AG04450 (cell line): Measurements from ENCODE around the gene ECSIT. TPM values are rescaled to one million over a fixed set of nuclear protein-coding genes. Genes with fewer than 3 reads are reported as not detected.
A peak's percentile ranks its signal among the peaks of the same experiment; 100 is the strongest.

Experiments used
- CTCF ChIA-PET: fragments of 300-600, 350-600 bp; formaldehyde crosslinking; extraction: SDS; loops from one replicate; lab custom pipeline; 2022; ENCODE audit warnings: antibody characterized with exemption, inconsistent platforms; lab: Charles Lee
- POLR2A ChIA-PET: fragments of 350-600 bp; formaldehyde crosslinking; extraction: SDS; loops from one replicate; lab custom pipeline; 2021; ENCODE audit warnings: antibody characterized with exemption, inconsistent platforms; lab: Yijun Ruan, JAX
- DNase-seq: peaks from one replicate; pipeline ENCODE4 v3.0.0-alpha.2; 2011; ENCODE audit warnings: low read depth, low spot score
- H3K27ac ChIP-seq: one replicate; pipeline ENCODE4 v1.5.1; 2012; ENCODE audit warnings: low read depth, low read length, control low read depth
- H3K27me3 ChIP-seq: one replicate; pipeline ENCODE4 v1.6.0; 2012; ENCODE audit warnings: low read length; ENCODE audit not compliant: control insufficient read depth, insufficient read depth
- H3K4me3 ChIP-seq: 2 replicates; pipeline ENCODE4 v1.5.1; 2011; ENCODE audit warnings: mild to moderate bottlenecking, low read depth, low read length, control low read depth
- H3K9me3 ChIP-seq: 2 replicates; pipeline ENCODE4 v1.5.1; 2012; ENCODE audit warnings: low read length; ENCODE audit not compliant: control insufficient read depth, insufficient read depth
- polyA plus RNA-seq: library from polyadenylated mRNA; depleted of rRNA; stranded (reverse); fragments of >200 nt; gene quantifications from 2 replicates; pipeline ENCODE4 v1.2.3, GENCODE V29; 2011
- TF ChIP-seq, protein P1 (sequence below): IDR thresholded peaks from 2 replicates; pipeline ENCODE4 v1.5.1; 2011; ENCODE audit warnings: low read depth, low read length, control low read depth, inconsistent platforms

Gene ECSIT
- polyA plus RNA-seq, 1 experiment, result 28.2 TPM

GRCh38 chr19:11485245-11485837, 43.6 kb downstream of the ECSIT start:
- Histone ChIP-seq H3K27ac (no peak overlapping the region), H3K4me3 (no peak overlapping the region), H3K9me3 (peaks cover 7% of the 10 kb centered on the region; the same call in 1 of the 2 replicates), H3K27me3 (peaks cover 18% of the 10 kb centered on the region)
- CTCF ChIA-PET, result interaction anchor here (0.9 kb wide), 1 partner anchor 10 kb away, joined by 3 read pairs; no protein-coding TSS in a partner anchor
- TF ChIP-seq, protein P1, sequence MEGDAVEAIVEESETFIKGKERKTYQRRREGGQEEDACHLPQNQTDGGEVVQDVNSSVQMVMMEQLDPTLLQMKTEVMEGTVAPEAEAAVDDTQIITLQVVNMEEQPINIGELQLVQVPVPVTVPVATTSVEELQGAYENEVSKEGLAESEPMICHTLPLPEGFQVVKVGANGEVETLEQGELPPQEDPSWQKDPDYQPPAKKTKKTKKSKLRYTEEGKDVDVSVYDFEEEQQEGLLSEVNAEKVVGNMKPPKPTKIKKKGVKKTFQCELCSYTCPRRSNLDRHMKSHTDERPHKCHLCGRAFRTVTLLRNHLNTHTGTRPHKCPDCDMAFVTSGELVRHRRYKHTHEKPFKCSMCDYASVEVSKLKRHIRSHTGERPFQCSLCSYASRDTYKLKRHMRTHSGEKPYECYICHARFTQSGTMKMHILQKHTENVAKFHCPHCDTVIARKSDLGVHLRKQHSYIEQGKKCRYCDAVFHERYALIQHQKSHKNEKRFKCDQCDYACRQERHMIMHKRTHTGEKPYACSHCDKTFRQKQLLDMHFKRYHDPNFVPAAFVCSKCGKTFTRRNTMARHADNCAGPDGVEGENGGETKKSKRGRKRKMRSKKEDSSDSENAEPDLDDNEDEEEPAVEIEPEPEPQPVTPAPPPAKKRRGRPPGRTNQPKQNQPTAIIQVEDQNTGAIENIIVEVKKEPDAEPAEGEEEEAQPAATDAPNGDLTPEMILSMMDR, result no peak
- DNase-seq, result no peak
- POLR2A ChIA-PET, result interaction anchor here (0.6 kb wide), 1 partner anchor 272 kb away, joined by 6 read pairs; no protein-coding TSS in a partner anchor

- H3K27me3 ChIP-seq, result peaks cover 31% of the 10 kb centered on the region
- H3K27ac ChIP-seq, result no peak overlapping the region
- TF ChIP-seq, protein P1, result no peak
- no peak overlapping the region for H3K4me3 ChIP-seq
- CTCF ChIA-PET, result interaction anchor here (0.6 to 2.2 kb wide), 41 partner anchors 9 to 271 kb away, joined by 3 to 22 read pairs (median 4); partner anchors contain the start of genes EPOR and SWSAP1
- POLR2A ChIA-PET, result no interaction called here
- H3K9me3 ChIP-seq, result peaks cover 13% of the 10 kb centered on the region; the same call in 1 of the 2 replicates
- no peak for DNase-seq
Measured at GRCh38 chr19:11483366-11484111, 45.4 kb downstream of the ECSIT start.

- H3K9me3 ChIP-seq, result peaks cover 13% of the 10 kb centered on the region; the same call in 1 of the 2 replicates
- peaks cover 40% of the 10 kb centered on the region for H3K27me3 ChIP-seq
- TF ChIP-seq, protein P1, result peak; percentile 82
- DNase-seq, result peak; percentile 32
- ChIA-PET POLR2A (interaction anchor here (0.6 to 1.0 kb wide), 3 partner anchors 189 to 869 kb away, joined by 5 to 11 read pairs (median 10); no protein-coding TSS in a partner anchor), CTCF (interaction anchor here (0.6 to 2.2 kb wide), 45 partner anchors 9 to 357 kb away, joined by 3 to 22 read pairs (median 4); partner anchors contain the start of genes DOCK6, EPOR and SWSAP1)
- no peak overlapping the region for H3K27ac ChIP-seq
- H3K4me3 ChIP-seq, result peak overlapping the region; percentile 51
Measured at GRCh38 chr19:11482384-11483050, 46.4 kb downstream of the ECSIT start.

GRCh38 chr19:11481534-11482383, 47.2 kb downstream of the ECSIT start:
- Histone ChIP-seq H3K4me3 (peak overlapping the region; percentile 51), H3K27me3 (peaks cover 46% of the 10 kb centered on the region), H3K27ac (no peak overlapping the region), H3K9me3 (peaks cover 13% of the 10 kb centered on the region; the same call in 1 of the 2 replicates)
- POLR2A ChIA-PET, result interaction anchor here (0.6 to 1.0 kb wide), 3 partner anchors 188 to 869 kb away, joined by 5 to 11 read pairs (median 10); no protein-coding TSS in a partner anchor
- peak; percentile 59 for DNase-seq
- TF ChIP-seq, protein P1, result no peak
- CTCF ChIA-PET, result interaction anchor here (0.6 to 2.2 kb wide), 30 partner anchors 8 to 356 kb away, joined by 3 to 22 read pairs (median 4); partner anchors contain the start of genes DOCK6 and SWSAP1
